GM12892 (cell line): Measurements from ENCODE around the gene SLC38A1.

Source experiments
- DNase-seq: peaks from one replicate; pipeline ENCODE4 v3.0.0; 2011; ENCODE audit not compliant: insufficient read length
- FAIRE-seq: peaks from 2 replicates; lab custom pipeline; 2011; peaks lifted over from hg19 to GRCh38; lab: Jason Lieb, UNC
- POLR2A ChIP-seq: IDR thresholded peaks from 2 replicates; pipeline ENCODE4 v1.6.1; 2011; ENCODE audit warnings: low read depth, low read length, control low read depth
- POLR2AphosphoS5 ChIP-seq: IDR thresholded peaks from 2 replicates; pipeline ENCODE4 v1.6.1; 2011; ENCODE audit warnings: low read depth, low read length, control low read depth
- TAF1 ChIP-seq: IDR thresholded peaks from 2 replicates; pipeline ENCODE4 v1.6.1; 2011; ENCODE audit warnings: low read depth, mild to moderate bottlenecking, control low read depth, low read length, borderline replicate concordance

The SLC38A1 gene

DNA sequence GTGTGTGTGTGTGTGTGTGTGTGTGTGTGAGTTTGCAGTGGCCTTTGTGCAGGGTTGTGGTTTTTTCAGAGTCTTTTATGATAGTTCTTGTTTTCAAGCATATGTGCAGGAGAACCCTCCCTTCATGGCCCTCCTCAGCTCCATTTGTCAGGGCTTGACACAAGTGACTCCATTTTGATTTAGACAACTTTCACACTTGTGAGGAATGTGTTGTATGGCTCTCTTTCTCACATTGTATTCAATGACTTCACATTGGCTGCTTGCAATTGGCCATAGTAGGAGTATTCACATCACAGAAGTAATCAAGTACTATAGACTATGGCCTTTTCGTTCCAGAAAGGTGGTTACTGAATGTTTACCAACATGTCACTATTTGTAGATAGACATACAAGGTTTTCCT lies 133.1 kb downstream of the SLC38A1 start:
- DNase-seq: no peak
- FAIRE-seq: no peak
- TF ChIP-seq TAF1 (no peak), POLR2A (no peak), POLR2AphosphoS5 (no peak)

DNA sequence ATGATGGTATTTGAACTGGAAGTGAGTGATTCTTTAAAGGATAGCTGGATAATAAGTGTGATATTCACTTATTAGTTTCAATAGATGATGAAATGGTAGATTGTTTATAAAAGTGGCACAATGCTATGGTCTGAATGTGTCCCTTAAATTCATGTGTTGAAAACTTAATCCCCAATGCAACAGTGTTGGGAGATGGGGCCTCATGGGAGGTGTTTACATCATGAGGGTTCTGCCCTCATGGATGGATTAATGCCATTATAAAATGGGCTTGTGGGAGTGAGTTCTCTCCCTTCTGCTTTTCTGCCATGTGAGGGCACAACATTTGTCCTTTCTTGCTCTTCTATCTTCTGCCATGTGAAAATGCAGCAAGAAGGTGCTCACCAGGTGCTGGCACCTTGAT lies 134.0 kb downstream of the SLC38A1 start:
- DNase-seq: no peak
- FAIRE-seq: no peak
- no peak for TF ChIP-seq POLR2AphosphoS5
- no peak for TF ChIP-seq TAF1
- TF ChIP-seq POLR2A: no peak

DNA sequence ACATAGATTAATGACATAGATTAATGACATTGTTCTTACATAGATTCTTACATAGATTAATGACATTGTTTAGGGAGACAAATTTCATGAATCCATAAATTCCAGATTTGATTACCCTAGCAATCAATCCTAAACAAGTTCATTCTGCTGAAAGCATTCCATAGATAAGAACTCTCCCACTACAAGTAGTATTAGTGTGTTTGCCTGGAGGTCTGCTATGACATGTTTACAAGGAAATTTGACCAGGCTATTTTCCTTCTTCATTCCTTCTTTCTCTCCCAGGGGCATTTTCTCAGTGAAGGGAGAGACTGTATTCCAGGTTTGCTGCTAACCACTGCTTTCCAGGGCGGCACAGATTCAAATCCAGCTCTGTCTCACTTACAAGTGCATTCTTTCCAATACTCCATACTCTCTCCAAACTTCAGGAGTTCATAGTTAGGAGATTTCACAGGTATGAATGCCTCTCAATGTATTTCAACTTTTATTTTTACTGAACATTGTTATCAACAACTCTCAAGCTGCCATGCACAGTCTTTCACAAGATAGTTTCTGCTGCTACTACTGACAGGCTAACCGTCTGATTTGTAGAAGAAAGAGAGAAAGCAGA lies 134.5 kb downstream of the SLC38A1 start:
- FAIRE-seq: no peak
- no peak for TF ChIP-seq TAF1
- TF ChIP-seq POLR2A: no peak
- TF ChIP-seq POLR2AphosphoS5: no peak
- no peak for DNase-seq

DNA sequence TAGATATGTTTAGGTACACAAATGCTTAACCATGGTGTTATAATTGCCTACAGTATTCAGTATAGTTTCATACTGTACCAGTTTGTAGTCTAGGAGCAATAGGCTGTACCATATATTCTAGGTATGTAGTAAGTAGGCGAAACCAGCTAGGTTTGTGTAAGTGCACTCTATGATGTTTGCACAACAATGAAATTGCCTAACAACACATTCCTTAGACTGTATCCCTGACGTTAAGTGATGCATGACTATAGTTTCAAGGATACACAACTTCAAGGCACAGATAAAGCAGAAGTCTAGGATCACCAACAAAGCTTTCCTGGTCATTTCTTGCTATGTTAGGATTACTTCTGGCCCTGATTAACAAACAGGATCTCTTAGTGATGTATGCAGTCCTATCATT lies 135.1 kb downstream of the SLC38A1 start:
- DNase-seq: no peak
- no peak for FAIRE-seq
- TF ChIP-seq POLR2A (no peak), POLR2AphosphoS5 (no peak), TAF1 (no peak)
